HUES6 (cell line): ENCODE measurements around the gene MRPL39.

ENCODE experiments used
- H3K27ac ChIP-seq: 2 replicates; pipeline ENCODE4 v1.7.0; 2013; ENCODE audit warnings: low read depth, mild to moderate bottlenecking, low read length, inconsistent platforms
- H3K27me3 ChIP-seq: 2 replicates; pipeline ENCODE4 v1.6.1; 2013; ENCODE audit warnings: low read length; ENCODE audit not compliant: control insufficient read depth, insufficient read depth
- H3K36me3 ChIP-seq: 2 replicates; pipeline ENCODE4 v1.6.1; 2013; ENCODE audit warnings: low read length; ENCODE audit not compliant: control insufficient read depth, insufficient read depth
- H3K4me1 ChIP-seq: 2 replicates; pipeline ENCODE4 v1.6.1; 2013; ENCODE audit warnings: low read length; ENCODE audit not compliant: control insufficient read depth, insufficient read depth
- H3K4me3 ChIP-seq: 2 replicates; pipeline ENCODE4 v1.5.1; 2013; ENCODE audit warnings: low read depth, low read length
- H3K9ac ChIP-seq: one replicate; pipeline ENCODE4 v1.6.1; 2013; ENCODE audit warnings: mild to moderate bottlenecking, low read length
- H3K9me3 ChIP-seq: 2 replicates; pipeline ENCODE4 v1.6.1; 2013; ENCODE audit warnings: low read depth, low read length; ENCODE audit not compliant: control insufficient read depth, insufficient read depth

Gene MRPL39

GRCh38 chr21:25566645-25567044 lies 40.6 kb downstream of the MRPL39 start:
- Histone ChIP-seq H3K9ac (no peak overlapping the region), H3K9me3 (no peaks in the 10 kb centered on the region), H3K27me3 (peaks cover 20% of the 10 kb centered on the region), H3K27ac (no peak overlapping the region), H3K4me3 (no peak overlapping the region), H3K4me1 (0 out of 2 replicates have a peak, but pooled peaks cover 4% of the 10 kb centered on the region), H3K36me3 (0 out of 2 replicates have a peak, but pooled peaks cover 4% of the 10 kb centered on the region)

- no peak overlapping the region for H3K9ac ChIP-seq
- no peak overlapping the region for H3K4me3 ChIP-seq
These were observed 41.7 kb downstream of the MRPL39 start for GRCh38 chr21:25565272-25566211.

DNA sequence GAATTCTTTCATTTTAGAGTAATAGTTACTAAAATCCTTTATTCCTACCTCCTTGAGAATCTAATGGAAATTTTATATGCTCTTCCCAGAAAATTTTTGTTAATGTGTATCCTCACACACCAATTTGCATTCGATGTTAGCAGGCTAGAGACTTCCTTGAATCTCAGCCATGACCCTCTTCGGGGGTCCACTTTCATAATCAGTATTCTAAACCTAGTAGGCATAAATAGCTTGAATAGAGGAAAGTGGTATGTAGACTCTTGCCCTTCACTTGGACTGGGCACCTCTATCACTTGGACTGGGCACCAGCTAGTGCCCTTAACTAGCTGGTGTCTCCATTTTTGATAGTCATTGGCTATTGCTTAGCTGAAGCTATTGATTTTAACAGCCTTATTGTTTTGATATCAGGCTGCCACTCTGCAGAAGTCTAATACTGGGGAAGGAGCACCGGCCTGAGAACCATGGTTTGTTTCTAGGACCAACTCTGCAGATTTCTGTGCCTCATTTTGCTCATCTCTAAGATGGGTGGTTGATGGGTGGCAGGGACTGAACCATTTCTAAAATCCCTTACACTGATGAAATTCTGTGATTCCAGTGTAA lies 42.8 kb downstream of the MRPL39 start:
- Histone ChIP-seq H3K27ac (no peak overlapping the region), H3K9me3 (no peaks in the 10 kb centered on the region), H3K4me3 (no peak overlapping the region), H3K4me1 (0 out of 2 replicates have a peak, but pooled peaks cover 4% of the 10 kb centered on the region), H3K27me3 (peaks cover 33% of the 10 kb centered on the region), H3K9ac (no peak overlapping the region), H3K36me3 (0 out of 2 replicates have a peak, but pooled peaks cover 4% of the 10 kb centered on the region)

More at GRCh38 chr21:25565272-25566211, 41.7 kb downstream of the MRPL39 start:
- Histone ChIP-seq H3K27me3 (peaks cover 31% of the 10 kb centered on the region), H3K36me3 (0 out of 2 replicates have a peak, but pooled peaks cover 4% of the 10 kb centered on the region), H3K27ac (no peak overlapping the region), H3K9me3 (no peaks in the 10 kb centered on the region), H3K4me1 (0 out of 2 replicates have a peak, but pooled peaks cover 4% of the 10 kb centered on the region)

DNA sequence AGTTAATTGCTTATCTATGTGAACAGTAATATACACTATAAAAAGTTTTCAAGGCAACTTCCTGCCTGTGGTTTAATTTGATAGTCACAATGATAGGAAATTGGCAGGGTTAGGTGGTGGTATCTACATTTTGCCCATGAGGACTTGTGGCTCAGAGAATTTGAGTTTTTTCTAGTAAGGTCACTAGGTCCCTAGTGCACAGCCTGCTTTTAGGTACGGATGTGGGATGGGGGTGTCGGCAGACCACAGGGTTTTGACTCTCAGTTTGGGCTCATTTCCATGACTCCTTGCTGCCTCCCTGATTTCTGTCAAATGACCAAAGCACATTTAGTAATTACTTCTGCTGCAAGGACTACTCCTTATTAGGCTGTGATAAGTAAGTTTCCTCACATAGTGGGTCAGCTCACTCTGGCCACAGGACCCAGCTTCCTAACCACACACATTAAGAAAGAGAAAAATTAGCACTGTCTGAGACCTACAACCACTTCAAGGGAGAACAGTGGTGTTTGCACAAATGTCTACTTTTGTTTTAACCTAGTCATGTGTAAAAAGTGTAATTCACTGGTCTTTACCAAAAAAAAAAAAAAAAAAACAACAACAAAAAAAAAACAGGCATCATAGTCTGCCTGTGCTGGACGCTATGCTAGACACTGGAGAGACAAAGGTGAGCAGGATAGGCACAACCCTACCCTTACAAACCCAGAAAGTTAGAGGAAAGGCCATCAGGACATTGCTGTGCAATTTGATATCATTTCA lies 43.7 kb downstream of the MRPL39 start:
- no peak overlapping the region for H3K9ac ChIP-seq
- peaks cover 33% of the 10 kb centered on the region for H3K27me3 ChIP-seq
- H3K36me3 ChIP-seq: 0 out of 2 replicates have a peak, but pooled peaks cover 4% of the 10 kb centered on the region
- no peak overlapping the region for H3K4me3 ChIP-seq
- H3K4me1 ChIP-seq: 0 out of 2 replicates have a peak, but pooled peaks cover 4% of the 10 kb centered on the region
- H3K9me3 ChIP-seq: no peaks in the 10 kb centered on the region
- H3K27ac ChIP-seq: no peak overlapping the region

- H3K9ac ChIP-seq: no peak overlapping the region
- H3K4me3 ChIP-seq: peak overlapping the region; percentile 77
- H3K27ac ChIP-seq: no peak overlapping the region
- H3K27me3 ChIP-seq: peaks cover 33% of the 10 kb centered on the region
- H3K36me3 ChIP-seq: 0 out of 2 replicates have a peak, but pooled peaks cover 4% of the 10 kb centered on the region
- no peaks in the 10 kb centered on the region for H3K9me3 ChIP-seq
- H3K4me1 ChIP-seq: 0 out of 2 replicates have a peak, but pooled peaks cover 4% of the 10 kb centered on the region
These were observed 44.6 kb downstream of the MRPL39 start for GRCh38 chr21:25562660-25563059.

DNA sequence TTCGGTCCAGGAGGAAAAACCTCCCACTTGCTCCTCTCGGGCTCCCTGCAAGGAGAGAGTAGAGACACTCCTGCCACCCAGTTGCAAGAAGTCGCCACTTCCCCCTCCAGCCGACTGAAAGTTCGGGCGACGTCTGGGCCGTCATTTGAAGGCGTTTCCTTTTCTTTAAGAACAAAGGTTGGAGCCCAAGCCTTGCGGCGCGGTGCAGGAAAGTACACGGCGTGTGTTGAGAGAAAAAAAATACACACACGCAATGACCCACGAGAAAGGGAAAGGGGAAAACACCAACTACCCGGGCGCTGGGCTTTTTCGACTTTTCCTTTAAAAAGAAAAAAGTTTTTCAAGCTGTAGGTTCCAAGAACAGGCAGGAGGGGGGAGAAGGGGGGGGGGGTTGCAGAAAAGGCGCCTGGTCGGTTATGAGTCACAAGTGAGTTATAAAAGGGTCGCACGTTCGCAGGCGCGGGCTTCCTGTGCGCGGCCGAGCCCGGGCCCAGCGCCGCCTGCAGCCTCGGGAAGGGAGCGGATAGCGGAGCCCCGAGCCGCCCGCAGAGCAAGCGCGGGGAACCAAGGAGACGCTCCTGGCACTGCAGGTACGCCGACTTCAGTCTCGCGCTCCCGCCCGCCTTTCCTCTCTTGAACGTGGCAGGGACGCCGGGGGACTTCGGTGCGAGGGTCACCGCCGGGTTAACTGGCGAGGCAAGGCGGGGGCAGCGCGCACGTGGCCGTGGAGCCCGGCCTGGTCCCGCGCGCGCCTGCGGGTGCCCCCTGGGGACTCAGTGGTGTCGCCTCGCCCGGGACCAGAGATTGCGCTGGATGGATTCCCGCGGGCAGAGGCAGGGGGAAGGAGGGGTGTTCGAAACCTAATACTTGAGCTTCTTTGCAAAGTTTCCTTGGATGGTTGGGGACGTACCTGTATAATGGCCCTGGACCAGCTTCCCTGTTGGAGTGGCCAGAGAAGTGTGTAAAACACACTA lies 45.3 kb downstream of the MRPL39 start:
- 0 out of 2 replicates have a peak, but pooled peaks cover 4% of the 10 kb centered on the region for H3K4me1 ChIP-seq
- peak overlapping the region; percentile 82 for H3K9ac ChIP-seq
- no peaks in the 10 kb centered on the region for H3K9me3 ChIP-seq
- H3K36me3 ChIP-seq: 0 out of 2 replicates have a peak, but pooled peaks cover 4% of the 10 kb centered on the region
- peak overlapping the region; percentile 77 for H3K4me3 ChIP-seq
- H3K27me3 ChIP-seq: peaks cover 33% of the 10 kb centered on the region
- H3K27ac ChIP-seq: no peak overlapping the region

- Histone ChIP-seq H3K27ac (no peak overlapping the region), H3K36me3 (no peaks in the 10 kb centered on the region), H3K9me3 (no peaks in the 10 kb centered on the region), H3K4me3 (no peak overlapping the region), H3K27me3 (peaks cover 33% of the 10 kb centered on the region), H3K9ac (no peak overlapping the region), H3K4me1 (0 out of 2 replicates have a peak, but pooled peaks cover 4% of the 10 kb centered on the region)
These were observed 46.4 kb downstream of the MRPL39 start for GRCh38 chr21:25560891-25561290.

- Histone ChIP-seq H3K9ac (no peak overlapping the region), H3K27ac (no peak overlapping the region), H3K4me3 (no peak overlapping the region)
These were observed 47.0 kb downstream of the MRPL39 start for GRCh38 chr21:25560271-25560685.

GRCh38 chr21:25559746-25560145 lies 47.5 kb downstream of the MRPL39 start:
- peaks cover 33% of the 10 kb centered on the region for H3K27me3 ChIP-seq
- no peak overlapping the region for H3K27ac ChIP-seq
- H3K9ac ChIP-seq: no peak overlapping the region
- H3K4me3 ChIP-seq: no peak overlapping the region
- no peaks in the 10 kb centered on the region for H3K36me3 ChIP-seq
- no peaks in the 10 kb centered on the region for H3K9me3 ChIP-seq
- 0 out of 2 replicates have a peak, but pooled peaks cover 4% of the 10 kb centered on the region for H3K4me1 ChIP-seq

More at GRCh38 chr21:25560271-25560685, 47.0 kb downstream of the MRPL39 start:
- H3K4me1 ChIP-seq: 0 out of 2 replicates have a peak, but pooled peaks cover 4% of the 10 kb centered on the region
- no peaks in the 10 kb centered on the region for H3K9me3 ChIP-seq
- H3K27me3 ChIP-seq: peaks cover 33% of the 10 kb centered on the region
- no peaks in the 10 kb centered on the region for H3K36me3 ChIP-seq
